Spleen (tissue), 7 donors: ENCODE results near the gene ADD3.
A peak's percentile ranks its signal among the peaks of the same experiment; 100 is the strongest.

Experiments
- CTCF ChIP-seq, 11 experiments: fragments of 200-600 bp in 7 of 11; fragments of 450-650 bp in 4 of 11; sonication (generic) in 4 of 11; IDR thresholded peaks in 8 of 11; conservative IDR thresholded peaks in 3 of 11; 1 replicate in 7 of 11; 2 replicates in 4 of 11; pipeline versions ENCODE4 v1.4.0 to v1.8.0; 2016 to 2021; ENCODE audit warnings: antibody characterized with exemption in 11 of 11, inconsistent platforms in 4 of 11, mild to moderate bottlenecking in 1 of 11
- POLR2A ChIP-seq, 3 donors: fragments of 450-650 bp; IDR thresholded peaks; one replicate each; pipeline ENCODE4 v1.5.1; 2017; ENCODE audit warnings: antibody characterized with exemption in 3 of 3, mild to moderate bottlenecking in 1 of 3
- POLR2AphosphoS5 ChIP-seq, 3 donors: sonication (generic); formaldehyde crosslinking; IDR thresholded peaks; one replicate each; pipeline ENCODE4 v1.5.1; 2017; ENCODE audit warnings: antibody characterized with exemption in 3 of 3
- donor health status: DM: no; HTN: no; CAD: no; lungs with moderate emphysema.
- donor health status: DM: no; HTN: no; CAD: no.
- donor health status: DM: no; HTN: no; CAD: no.

GRCh38 chr10:110138197-110138812, 130.5 kb downstream of the ADD3 start:
- TF ChIP-seq POLR2A (IDR thresholded peaks at IDR 0.05): no peak
- peak; percentile 41 to 85 (median 69) for TF ChIP-seq CTCF (IDR thresholded peaks at IDR 0.05 in 8 of 11, conservative IDR thresholded peaks at IDR 0.05 in 3 of 11)
- TF ChIP-seq POLR2AphosphoS5 (IDR thresholded peaks at IDR 0.05): no peak
